T-helper 17 cell (primary cell): ENCODE measurements around the gene SLC22A4. TPM values are rescaled to one million over a fixed set of nuclear protein-coding genes. Genes with fewer than 3 reads are reported as not detected.
A peak's percentile ranks its signal among the peaks of the same experiment; 100 is the strongest.

Experiments
- ATAC-seq: fragments of 150-1000 bp; cut with Tn5 transposase; 2 replicates; pipeline ENCODE4 v1.10.0; 2021; ENCODE audit warnings: mild to moderate bottlenecking, moderate library complexity
- DNase-seq, 3 donors: peaks; one replicate each; pipeline versions ENCODE4 v3.0.0 to v3.0.0-alpha.2; 2020 to 2021
- H3K9me3 ChIP-seq: one replicate; pipeline ENCODE4 v1.7.0; 2013; ENCODE audit warnings: low read length, mild to moderate bottlenecking; ENCODE audit not compliant: control insufficient read depth, poor library complexity, severe bottlenecking
- H3K27ac Mint-ChIP-seq: one replicate; pipeline ENCODE4 v1.8.0; 2022; ENCODE audit warnings: mild to moderate bottlenecking, moderate library complexity, mixed read lengths
- H3K27me3 Mint-ChIP-seq: one replicate; pipeline ENCODE4 v1.8.0; 2022; ENCODE audit warnings: mixed read lengths
- H3K36me3 Mint-ChIP-seq: one replicate; pipeline ENCODE4 v1.8.0; 2022; ENCODE audit warnings: low read depth, mixed read lengths
- H3K4me1 Mint-ChIP-seq: one replicate; pipeline ENCODE4 v1.8.0; 2022; ENCODE audit warnings: mild to moderate bottlenecking, mixed read lengths
- H3K4me3 Mint-ChIP-seq: one replicate; pipeline ENCODE4 v1.8.0; 2022; ENCODE audit warnings: mild to moderate bottlenecking, moderate library complexity, mixed read lengths
- total RNA-seq, 4 donors: library from RNA in 2 of 4; stranded (reverse) in 2 of 4; gene quantifications; one replicate each; pipeline ENCODE4 v1.2.3 and lab custom pipeline; 2022 to 2026

Gene SLC22A4
- total RNA-seq, 2 donors from 2014 or later, result 0.70 TPM; not detected in 1

DNA sequence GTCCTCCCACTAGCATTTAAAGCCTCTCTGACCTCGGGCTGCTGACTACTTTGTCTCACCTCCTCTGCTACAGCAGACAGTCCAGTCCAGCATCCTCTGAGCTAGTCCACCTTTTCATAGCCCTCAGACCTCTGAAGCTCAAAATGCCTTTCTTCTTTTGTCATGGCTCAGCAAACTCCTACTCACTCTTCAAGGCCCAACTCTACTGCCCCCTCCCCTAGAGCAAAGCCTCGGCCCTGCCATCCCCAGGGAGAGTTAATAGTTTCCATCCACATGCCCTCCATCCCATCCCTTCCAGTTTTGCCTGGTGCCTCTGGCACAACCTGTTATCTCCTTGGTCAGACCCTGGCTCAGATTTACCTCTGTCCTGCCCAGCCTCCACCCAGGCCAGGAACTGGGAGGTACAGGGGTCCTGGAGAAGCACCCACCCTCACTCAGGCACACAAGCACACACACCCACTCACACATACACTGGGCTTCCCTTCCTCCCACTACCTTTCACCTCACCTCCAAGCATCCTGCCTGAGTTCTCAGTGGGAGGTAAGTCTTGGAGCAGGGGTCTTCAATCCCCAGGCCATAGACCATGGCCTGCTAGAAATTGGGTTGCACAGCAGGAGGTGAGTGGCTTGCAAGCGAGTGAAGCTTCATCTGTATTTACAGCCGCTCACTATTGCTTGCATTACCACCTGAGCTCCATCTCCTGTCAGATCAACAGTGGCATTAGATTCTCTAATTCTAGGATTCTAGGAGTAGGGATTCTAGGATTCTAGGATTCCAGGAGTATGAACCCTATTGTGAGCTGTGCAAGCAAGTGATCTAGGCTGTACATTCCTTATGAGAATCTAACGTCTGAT lies 18.6 kb upstream of the SLC22A4 start:
- peak overlapping the region; percentile 37 for H3K27ac Mint-ChIP-seq
- H3K9me3 ChIP-seq, result no peaks in the 10 kb centered on the region
- no peaks in the 10 kb centered on the region for H3K36me3 Mint-ChIP-seq
- peaks cover 47% of the 10 kb centered on the region for H3K27me3 Mint-ChIP-seq
- ATAC-seq (no peak), DNase-seq (no peak)
- H3K4me1 Mint-ChIP-seq, result peaks cover 15% of the 10 kb centered on the region
- H3K4me3 Mint-ChIP-seq, result no peak overlapping the region

DNA sequence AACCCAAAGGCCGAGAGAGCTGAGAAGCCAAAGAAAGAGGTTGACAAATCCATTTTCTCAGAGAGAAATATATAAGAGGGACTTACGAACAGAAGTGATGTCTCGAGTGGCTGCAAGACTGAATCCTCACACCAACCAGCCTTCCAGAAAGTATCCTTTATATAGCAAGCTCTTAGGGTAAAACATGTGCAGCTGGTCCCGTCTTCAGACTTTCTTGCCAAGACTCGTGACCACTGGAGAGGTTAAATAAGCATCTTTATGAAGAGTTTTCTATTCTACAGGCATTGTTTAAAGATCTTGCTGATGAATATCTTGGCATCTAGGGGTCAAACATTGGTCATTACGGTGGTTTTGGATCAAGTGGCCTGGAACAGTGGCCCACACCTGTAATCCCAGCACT lies 16.9 kb upstream of the SLC22A4 start:
- no peak overlapping the region for H3K4me3 Mint-ChIP-seq
- H3K4me1 Mint-ChIP-seq, result peaks cover 14% of the 10 kb centered on the region
- ATAC-seq, result no peak
- H3K27ac Mint-ChIP-seq, result no peak overlapping the region
- DNase-seq, result no peak
- peaks cover 2% of the 10 kb centered on the region for H3K36me3 Mint-ChIP-seq
- H3K9me3 ChIP-seq, result no peaks in the 10 kb centered on the region
- peaks cover 52% of the 10 kb centered on the region for H3K27me3 Mint-ChIP-seq

DNA sequence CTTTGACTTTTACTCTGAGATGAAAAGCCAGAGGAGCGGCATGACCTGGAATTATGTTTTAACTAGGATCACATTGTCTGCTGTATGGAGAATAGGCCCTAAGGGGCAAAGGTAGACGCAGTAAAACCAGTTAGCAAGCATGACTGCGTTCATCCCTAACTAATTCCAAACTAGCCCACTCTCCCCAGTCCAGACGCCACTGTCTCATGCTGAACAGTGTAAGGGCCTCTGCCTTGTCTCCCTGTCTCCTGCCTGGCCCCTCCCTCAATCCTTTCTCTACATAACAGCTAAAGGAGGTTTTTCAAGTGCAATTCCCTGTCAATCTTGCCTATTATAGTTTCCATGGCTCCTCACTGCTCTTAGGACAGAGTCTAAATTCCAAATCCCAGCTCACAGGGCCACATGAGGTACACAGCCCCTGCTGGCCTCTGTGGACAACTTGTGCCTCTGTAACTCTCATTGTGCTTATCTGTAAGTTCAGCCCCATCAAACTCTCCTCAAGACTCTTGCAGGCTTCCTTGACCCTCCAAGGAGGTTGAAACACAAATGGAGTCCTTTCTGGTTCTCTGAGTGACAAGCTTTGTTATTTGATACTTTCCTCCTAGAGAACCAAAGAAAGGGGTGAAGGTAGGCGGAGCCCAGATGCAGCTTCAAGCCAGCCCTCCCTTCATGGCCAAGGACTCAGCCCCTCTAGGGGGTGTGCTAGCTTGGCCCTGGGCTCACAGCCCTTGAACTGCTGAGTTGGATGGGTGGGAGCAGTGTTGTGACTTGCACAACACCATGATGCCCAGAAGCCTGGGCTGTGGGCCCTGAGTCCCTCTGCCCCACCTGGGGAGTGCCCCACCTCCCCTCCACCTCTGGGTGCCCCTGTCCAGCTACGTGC lies 16.0 kb upstream of the SLC22A4 start:
- Mint-ChIP-seq H3K27me3 (peaks cover 47% of the 10 kb centered on the region), H3K27ac (no peak overlapping the region), H3K4me3 (no peak overlapping the region), H3K4me1 (peaks cover 9% of the 10 kb centered on the region), H3K36me3 (peaks cover 2% of the 10 kb centered on the region)
- ATAC-seq (no peak), DNase-seq (no peak)
- no peaks in the 10 kb centered on the region for H3K9me3 ChIP-seq

DNA sequence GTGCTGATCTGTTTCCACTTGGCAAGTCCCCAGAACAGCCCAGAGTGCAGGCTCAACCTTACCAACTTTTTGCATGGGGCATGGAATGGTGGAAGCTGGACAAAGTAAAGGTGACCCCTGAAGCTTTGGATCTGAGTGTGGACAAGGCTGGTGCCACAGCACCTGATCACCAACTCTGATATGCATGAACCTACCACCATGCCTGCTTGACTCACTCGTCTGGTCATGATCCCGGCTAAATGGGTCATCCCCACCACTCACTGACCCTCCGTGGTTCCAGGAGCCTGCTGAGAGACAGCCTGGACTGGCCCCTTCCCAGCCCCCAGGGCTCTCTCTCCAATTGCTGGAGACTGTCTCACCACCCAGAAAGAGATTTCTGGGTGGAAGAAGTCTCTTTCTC lies 14.4 kb upstream of the SLC22A4 start:
- peaks cover 3% of the 10 kb centered on the region for H3K4me1 Mint-ChIP-seq
- no peak overlapping the region for H3K27ac Mint-ChIP-seq
- peaks cover 2% of the 10 kb centered on the region for H3K36me3 Mint-ChIP-seq
- H3K4me3 Mint-ChIP-seq, result no peak overlapping the region
- ATAC-seq (no peak), DNase-seq (no peak)
- peaks cover 31% of the 10 kb centered on the region for H3K27me3 Mint-ChIP-seq
- H3K9me3 ChIP-seq, result no peaks in the 10 kb centered on the region

DNA sequence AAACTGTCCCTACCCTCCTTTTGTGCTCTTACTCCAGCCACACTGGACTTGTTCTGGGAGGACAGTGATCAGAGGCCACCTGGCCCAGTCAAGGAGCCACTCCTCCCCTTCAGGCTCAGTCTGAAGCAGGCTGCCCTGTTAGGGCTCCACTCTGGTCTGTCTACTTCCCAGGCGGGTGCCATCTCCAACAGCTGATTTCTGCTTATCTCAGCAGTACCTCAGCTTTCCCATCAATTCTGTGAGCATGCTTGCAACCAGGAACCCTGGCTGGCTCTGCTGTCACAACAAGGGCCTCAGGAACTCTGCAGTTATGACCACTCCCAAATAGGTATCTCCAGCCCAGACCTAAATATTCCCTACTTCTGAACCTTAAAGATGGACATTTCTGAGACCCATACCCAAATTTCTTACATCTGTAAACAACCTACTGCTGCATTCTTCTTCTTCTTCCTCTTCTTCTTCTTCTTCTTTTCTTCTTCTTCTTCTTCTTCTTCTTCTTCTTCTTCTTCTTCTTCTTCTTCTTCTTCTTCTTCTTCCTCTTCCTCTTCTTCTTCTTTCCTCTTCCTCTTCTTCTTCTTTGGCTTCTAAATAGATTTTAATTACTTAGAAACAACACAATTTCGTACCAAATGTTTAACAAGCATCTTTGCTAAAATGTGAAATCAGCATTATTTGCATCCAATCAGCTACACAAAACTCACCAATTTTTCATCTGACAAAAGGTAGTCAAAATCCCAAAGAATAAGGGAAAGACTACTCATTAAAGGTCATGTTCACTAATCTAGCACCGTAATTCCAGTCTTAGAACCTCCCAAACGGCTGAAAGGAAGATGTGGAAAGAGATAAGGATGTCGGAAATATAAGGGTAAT lies 13.6 kb upstream of the SLC22A4 start:
- Mint-ChIP-seq H3K4me3 (no peak overlapping the region), H3K36me3 (peaks cover 2% of the 10 kb centered on the region), H3K27me3 (peaks cover 23% of the 10 kb centered on the region), H3K4me1 (no peaks in the 10 kb centered on the region), H3K27ac (no peak overlapping the region)
- DNase-seq (no peak), ATAC-seq (no peak)
- H3K9me3 ChIP-seq, result no peaks in the 10 kb centered on the region

DNA sequence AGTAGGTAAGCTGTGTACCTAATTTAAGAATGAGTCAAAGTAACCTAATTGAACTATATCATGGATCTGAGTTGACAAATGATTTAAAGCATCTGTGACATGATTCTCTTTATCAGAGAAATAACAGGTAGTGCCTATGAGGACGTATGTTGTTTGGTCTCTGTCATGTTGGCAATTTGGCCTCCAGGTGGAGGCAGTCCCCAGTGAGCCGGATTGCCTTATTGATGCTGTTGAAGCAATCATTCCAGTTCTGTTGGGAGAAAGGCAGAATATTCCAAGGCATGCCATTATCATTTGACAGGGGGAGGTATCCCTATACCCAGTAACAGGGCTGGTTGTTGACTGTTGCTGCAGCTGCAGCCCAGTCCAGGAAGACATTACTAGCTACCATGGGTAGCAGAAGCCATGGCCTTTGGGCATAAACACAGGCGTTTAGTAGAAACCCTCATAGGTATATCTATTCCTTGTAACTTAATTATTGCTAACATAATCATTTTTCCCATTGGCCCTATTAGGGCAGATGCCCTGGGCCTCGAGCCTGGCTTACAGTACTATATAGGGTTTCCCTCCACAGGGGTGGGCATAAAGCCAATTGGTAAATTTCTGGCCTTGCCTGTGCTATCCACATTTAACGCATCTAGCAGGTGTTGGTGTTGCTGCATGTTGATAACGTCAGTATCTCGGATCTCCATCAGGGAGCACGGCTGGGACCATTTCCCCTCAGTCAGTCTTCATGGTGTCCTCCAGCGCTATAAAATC lies 12.2 kb upstream of the SLC22A4 start:
- H3K27ac Mint-ChIP-seq, result no peak overlapping the region
- DNase-seq, result no peak
- peaks cover 14% of the 10 kb centered on the region for H3K27me3 Mint-ChIP-seq
- H3K9me3 ChIP-seq, result no peaks in the 10 kb centered on the region
- peaks cover 2% of the 10 kb centered on the region for H3K36me3 Mint-ChIP-seq
- H3K4me1 Mint-ChIP-seq, result no peaks in the 10 kb centered on the region
- H3K4me3 Mint-ChIP-seq, result no peak overlapping the region
- no peak for ATAC-seq

DNA sequence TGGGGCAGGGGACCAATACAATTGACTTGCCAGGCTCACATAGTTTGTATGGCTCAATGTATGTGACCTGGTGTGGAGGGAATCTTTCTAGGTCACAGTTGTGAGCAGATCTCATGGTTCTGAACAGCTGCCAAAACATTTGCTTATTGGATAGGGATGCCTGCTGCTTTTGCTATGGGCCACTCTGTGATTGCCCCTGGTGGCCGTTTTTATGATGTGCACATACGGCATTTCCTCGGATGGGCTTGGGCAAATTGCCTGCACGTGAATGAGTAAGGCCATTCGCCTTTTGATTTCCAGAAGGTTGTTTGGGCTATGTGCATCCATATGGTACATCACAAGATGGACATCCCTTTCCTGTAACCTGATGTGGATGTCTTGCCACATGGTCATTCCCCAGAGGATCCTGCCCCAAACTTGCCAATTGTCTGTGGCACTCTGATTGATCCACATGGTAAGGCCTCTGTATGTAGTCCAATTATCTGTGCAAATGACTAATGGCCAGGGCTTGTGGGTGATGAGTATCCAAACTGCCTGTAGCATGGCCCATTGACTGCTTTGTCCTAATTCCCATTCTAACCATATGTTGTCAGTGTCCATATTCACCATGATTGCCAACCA lies 10.7 kb upstream of the SLC22A4 start:
- no peak overlapping the region for H3K27ac Mint-ChIP-seq
- no peaks in the 10 kb centered on the region for H3K9me3 ChIP-seq
- peaks cover 17% of the 10 kb centered on the region for H3K27me3 Mint-ChIP-seq
- peaks cover 2% of the 10 kb centered on the region for H3K36me3 Mint-ChIP-seq
- no peak overlapping the region for H3K4me3 Mint-ChIP-seq
- no peak for ATAC-seq
- DNase-seq, result no peak
- no peaks in the 10 kb centered on the region for H3K4me1 Mint-ChIP-seq

DNA sequence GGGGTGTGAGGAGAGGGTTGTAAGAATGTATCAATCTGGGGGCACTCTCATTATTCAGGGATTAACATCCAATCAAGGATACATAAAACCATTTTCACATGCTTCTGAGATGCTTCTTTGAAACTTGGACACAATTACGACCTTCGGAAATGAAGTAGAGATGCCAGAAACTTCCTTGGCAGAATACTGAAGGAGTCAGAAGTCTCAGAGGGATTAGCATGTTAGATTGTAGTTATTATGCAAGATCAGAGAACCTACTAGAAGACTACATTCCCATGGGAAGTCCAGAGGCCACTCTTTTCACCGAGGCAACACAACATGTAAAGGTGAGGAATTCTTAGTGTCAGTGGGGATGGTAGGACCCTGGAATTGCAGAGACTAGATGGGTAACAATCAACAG lies 5.1 kb upstream of the SLC22A4 start:
- Mint-ChIP-seq H3K36me3 (no peaks in the 10 kb centered on the region), H3K27ac (no peak overlapping the region), H3K27me3 (peaks cover 10% of the 10 kb centered on the region), H3K4me1 (no peaks in the 10 kb centered on the region), H3K4me3 (no peak overlapping the region)
- no peak for DNase-seq
- no peaks in the 10 kb centered on the region for H3K9me3 ChIP-seq
- ATAC-seq, result no peak

DNA sequence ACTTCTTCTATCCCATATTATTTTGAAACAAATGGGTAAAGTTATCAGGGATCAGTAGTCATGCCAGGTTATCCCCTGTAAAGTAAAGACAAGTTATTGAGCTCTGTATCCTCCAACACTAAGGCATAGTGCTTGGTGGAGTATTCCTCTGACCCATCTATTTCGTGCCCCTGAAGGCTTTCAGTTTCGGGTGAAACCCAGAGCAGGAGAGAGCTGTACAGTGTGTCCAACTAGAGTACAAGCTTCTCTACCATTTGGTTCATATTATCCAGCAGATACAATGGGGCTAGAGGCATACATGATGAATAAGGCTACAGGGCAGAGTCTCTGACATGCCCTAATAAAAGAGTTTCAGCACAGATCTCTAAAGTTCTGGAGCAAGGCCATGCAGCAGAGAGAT lies 3.2 kb upstream of the SLC22A4 start:
- H3K4me1 Mint-ChIP-seq, result peaks cover 12% of the 10 kb centered on the region
- peaks cover 15% of the 10 kb centered on the region for H3K27me3 Mint-ChIP-seq
- no peak overlapping the region for H3K4me3 Mint-ChIP-seq

DNA sequence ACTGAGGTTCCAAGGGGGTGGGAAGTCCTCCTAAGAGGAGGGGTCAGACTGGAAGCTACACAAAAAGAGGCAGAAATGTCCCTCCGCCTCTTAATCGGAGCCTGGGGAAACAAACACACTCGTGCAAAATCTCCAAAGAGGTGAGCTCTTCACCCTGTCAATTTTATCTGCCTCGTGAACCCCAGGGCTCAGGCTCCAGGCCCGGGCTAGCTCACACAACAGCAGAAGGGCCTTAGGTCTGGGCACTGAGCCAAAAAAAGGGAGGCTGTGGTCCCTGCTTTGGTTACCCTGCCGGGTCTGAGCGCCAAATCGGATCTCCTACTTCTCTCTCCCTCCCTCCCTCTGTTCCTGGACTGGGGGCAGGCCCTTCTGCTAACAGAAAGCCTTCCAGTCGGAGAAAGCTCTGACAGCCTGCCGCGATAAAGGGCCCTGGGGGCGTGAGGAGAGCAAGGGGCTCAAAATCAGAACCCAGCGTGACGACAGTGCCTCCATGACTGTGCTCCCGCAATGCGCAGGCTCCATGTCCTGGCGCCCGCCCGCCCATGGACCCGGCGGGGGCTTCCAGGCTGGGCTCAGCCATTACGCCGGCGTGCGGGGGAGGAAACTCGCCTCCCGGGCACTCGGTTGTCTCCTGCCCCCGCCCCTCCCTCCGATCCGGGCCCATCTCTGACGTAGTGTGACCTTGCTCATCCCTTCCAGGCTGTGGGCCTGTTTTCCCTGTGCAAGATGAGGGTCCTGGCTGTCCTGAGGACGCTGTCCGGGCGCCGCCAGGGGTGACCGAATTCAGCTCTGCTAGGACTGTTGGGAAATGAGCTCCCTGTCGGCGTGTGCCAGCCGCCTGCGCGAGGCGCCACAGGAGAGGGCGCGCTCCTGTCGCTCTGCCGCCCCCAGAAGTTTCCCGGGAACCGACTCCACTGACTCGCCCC lies 865 bp upstream of the SLC22A4 start:
- Mint-ChIP-seq H3K4me3 (peak overlapping the region; percentile 94), H3K36me3 (no peaks in the 10 kb centered on the region), H3K27ac (peak overlapping the region; percentile 21), H3K4me1 (peaks cover 14% of the 10 kb centered on the region), H3K27me3 (peaks cover 18% of the 10 kb centered on the region)
- no peaks in the 10 kb centered on the region for H3K9me3 ChIP-seq
- ATAC-seq, result peak; percentile 57
- peak; percentile 44 to 48 (median 48) for DNase-seq

More for the DNA sequence above, 3.2 kb upstream of the SLC22A4 start:
- ATAC-seq (no peak), DNase-seq (no peak)
- Mint-ChIP-seq H3K36me3 (no peaks in the 10 kb centered on the region), H3K27ac (no peak overlapping the region)
- no peaks in the 10 kb centered on the region for H3K9me3 ChIP-seq

DNA sequence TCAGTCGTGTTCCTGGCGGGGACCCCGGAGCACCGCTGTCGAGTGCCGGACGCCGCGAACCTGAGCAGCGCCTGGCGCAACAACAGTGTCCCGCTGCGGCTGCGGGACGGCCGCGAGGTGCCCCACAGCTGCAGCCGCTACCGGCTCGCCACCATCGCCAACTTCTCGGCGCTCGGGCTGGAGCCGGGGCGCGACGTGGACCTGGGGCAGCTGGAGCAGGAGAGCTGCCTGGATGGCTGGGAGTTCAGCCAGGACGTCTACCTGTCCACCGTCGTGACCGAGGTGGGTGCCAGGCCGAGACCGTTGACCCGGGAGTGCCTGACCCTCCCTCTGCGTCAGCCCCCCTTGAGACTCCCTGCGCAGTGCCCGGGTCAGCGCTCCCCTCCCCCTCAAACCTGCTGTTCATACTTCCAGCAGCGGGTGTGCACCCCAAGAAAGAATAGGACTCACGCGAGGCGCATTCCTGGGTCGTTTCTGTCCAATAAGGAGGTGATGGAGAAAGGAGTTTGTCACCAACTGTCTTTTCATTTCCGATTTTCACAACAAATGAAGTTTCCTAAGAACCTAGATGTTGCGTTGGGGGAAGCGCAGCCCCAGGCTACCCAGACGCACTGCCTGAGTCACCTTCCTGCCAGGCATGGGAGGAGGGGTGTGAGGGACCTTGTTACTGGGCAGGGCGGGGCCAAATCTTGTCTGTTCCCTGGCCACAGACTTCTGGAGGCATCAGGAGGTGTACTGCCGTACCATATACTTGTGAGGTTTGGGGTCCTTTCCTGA lies 722 bp downstream of the SLC22A4 start:
- DNase-seq (peak in 2 of 3 donors; percentile 32 to 52), ATAC-seq (peak; percentile 50)
- H3K27me3 Mint-ChIP-seq, result peaks cover 8% of the 10 kb centered on the region
- H3K36me3 Mint-ChIP-seq, result no peaks in the 10 kb centered on the region
- peak overlapping the region; percentile 94 for H3K4me3 Mint-ChIP-seq
- H3K9me3 ChIP-seq, result no peaks in the 10 kb centered on the region
- peak overlapping the region; percentile 41 for H3K27ac Mint-ChIP-seq
- H3K4me1 Mint-ChIP-seq, result peaks cover 15% of the 10 kb centered on the region
